ENCODE measurements around the gene INPP4B. TPM values are rescaled to one million over a fixed set of nuclear protein-coding genes. Genes with fewer than 3 reads are reported as not detected.

The INPP4B gene
- total RNA-seq, 3 donors from 2014 or later: 15.8 to 113 (median 93.4) TPM

- no peak for DNase-seq (ENCODE audit: low spot score in 2 of 2)
Measured at GRCh38 chr4:142168181-142168580, 677.9 kb downstream of the INPP4B start.

GRCh38 chr4:142164767-142165500, 681.2 kb downstream of the INPP4B start:
- TF ChIP-seq, protein P1, sequence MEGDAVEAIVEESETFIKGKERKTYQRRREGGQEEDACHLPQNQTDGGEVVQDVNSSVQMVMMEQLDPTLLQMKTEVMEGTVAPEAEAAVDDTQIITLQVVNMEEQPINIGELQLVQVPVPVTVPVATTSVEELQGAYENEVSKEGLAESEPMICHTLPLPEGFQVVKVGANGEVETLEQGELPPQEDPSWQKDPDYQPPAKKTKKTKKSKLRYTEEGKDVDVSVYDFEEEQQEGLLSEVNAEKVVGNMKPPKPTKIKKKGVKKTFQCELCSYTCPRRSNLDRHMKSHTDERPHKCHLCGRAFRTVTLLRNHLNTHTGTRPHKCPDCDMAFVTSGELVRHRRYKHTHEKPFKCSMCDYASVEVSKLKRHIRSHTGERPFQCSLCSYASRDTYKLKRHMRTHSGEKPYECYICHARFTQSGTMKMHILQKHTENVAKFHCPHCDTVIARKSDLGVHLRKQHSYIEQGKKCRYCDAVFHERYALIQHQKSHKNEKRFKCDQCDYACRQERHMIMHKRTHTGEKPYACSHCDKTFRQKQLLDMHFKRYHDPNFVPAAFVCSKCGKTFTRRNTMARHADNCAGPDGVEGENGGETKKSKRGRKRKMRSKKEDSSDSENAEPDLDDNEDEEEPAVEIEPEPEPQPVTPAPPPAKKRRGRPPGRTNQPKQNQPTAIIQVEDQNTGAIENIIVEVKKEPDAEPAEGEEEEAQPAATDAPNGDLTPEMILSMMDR (IDR thresholded peaks at IDR 0.05): no peak
- TF ChIP-seq POLR2A (IDR thresholded peaks at IDR 0.05): no peak
- no peak for TF ChIP-seq POLR2AphosphoS5 (IDR thresholded peaks at IDR 0.05)
- H3K27me3 ChIP-seq: no peaks in the 10 kb centered on the region
- H3K4me3 ChIP-seq: no peak overlapping the region
- H3K36me3 ChIP-seq: no peaks in the 10 kb centered on the region
- no peak for DNase-seq (ENCODE audit: low spot score in 2 of 2)
- H3K4me1 ChIP-seq: no peaks in the 10 kb centered on the region
- intact Hi-C loops (cut with DNase I; ENCODE audit: low total_unique reads): no loop called here
- no peak overlapping the region for H3K27ac ChIP-seq
- H3K9me3 ChIP-seq: no peaks in the 10 kb centered on the region

More at GRCh38 chr4:142168181-142168580, 677.9 kb downstream of the INPP4B start:
- Histone ChIP-seq H3K4me3 (no peak overlapping the region), H3K4me1 (no peaks in the 10 kb centered on the region), H3K9me3 (no peaks in the 10 kb centered on the region), H3K36me3 (no peaks in the 10 kb centered on the region), H3K27ac (no peak overlapping the region), H3K27me3 (no peaks in the 10 kb centered on the region)
- intact Hi-C loops (cut with DNase I; ENCODE audit: low total_unique reads): no loop called here
- TF ChIP-seq POLR2A (IDR thresholded peaks at IDR 0.05): no peak
- no peak for TF ChIP-seq POLR2AphosphoS5 (IDR thresholded peaks at IDR 0.05)
- TF ChIP-seq, protein P1 (IDR thresholded peaks at IDR 0.05): no peak

DNA sequence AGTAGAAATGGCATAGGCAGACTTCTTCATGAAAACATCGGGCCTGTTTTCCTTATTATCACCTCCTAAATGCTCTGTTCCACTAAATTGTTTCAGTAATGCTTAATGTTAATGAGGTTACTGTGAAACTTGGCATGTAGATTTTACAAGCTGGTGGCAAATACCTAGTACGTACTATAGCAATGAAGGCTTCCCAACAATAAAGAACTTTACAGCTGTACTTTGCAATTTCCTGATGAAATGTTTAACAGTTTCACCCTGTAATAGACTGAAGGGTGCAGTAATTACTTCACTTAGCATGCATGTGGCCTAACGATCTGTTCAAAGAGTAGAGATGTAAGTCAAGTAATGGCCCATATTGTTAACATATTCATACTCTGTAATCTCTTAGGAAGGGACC, 685.0 kb downstream of the INPP4B start:
- Histone ChIP-seq H3K4me3 (no peak overlapping the region), H3K9me3 (no peaks in the 10 kb centered on the region), H3K27me3 (no peaks in the 10 kb centered on the region), H3K4me1 (no peaks in the 10 kb centered on the region), H3K27ac (no peak overlapping the region), H3K36me3 (no peaks in the 10 kb centered on the region)
- TF ChIP-seq POLR2A (IDR thresholded peaks at IDR 0.05): no peak
- TF ChIP-seq, protein P1 (IDR thresholded peaks at IDR 0.05): no peak
- TF ChIP-seq POLR2AphosphoS5 (IDR thresholded peaks at IDR 0.05): no peak
- intact Hi-C loops (cut with DNase I; ENCODE audit: low total_unique reads): no loop called here
- DNase-seq (ENCODE audit: low spot score in 2 of 2): no peak

GRCh38 chr4:142160509-142160908, 685.6 kb downstream of the INPP4B start:
- no peak overlapping the region for H3K4me3 ChIP-seq
- no peaks in the 10 kb centered on the region for H3K36me3 ChIP-seq
- H3K27me3 ChIP-seq: no peaks in the 10 kb centered on the region
- no peaks in the 10 kb centered on the region for H3K4me1 ChIP-seq
- intact Hi-C loops (cut with DNase I; ENCODE audit: low total_unique reads): no loop called here
- no peaks in the 10 kb centered on the region for H3K9me3 ChIP-seq
- DNase-seq (ENCODE audit: low spot score in 2 of 2): no peak
- TF ChIP-seq, protein P1 (IDR thresholded peaks at IDR 0.05): no peak
- TF ChIP-seq POLR2AphosphoS5 (IDR thresholded peaks at IDR 0.05): no peak
- H3K27ac ChIP-seq: no peak overlapping the region

DNA sequence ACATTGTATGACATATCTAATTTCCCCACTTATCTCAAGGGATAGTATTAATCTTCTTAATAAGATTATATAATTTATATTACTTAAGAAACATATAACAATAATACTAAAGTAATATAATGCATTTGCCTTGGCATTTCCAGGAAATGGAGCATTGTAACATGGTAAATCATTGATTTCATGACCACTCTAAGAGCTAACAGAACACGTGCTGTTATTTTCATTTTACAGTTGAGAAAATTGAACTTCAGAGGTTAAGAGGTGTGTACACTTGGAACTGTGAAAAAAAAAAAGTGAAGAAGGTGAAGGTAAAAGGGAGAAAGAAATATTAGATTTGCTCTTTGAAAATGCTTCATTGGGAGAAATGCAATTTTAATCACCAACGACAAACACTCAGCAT, 687.1 kb downstream of the INPP4B start:
- Histone ChIP-seq H3K4me1 (no peaks in the 10 kb centered on the region), H3K9me3 (no peaks in the 10 kb centered on the region), H3K36me3 (no peaks in the 10 kb centered on the region), H3K4me3 (no peak overlapping the region), H3K27ac (no peak overlapping the region), H3K27me3 (no peaks in the 10 kb centered on the region)
- DNase-seq (ENCODE audit: low spot score in 2 of 2): no peak
- intact Hi-C loops (cut with DNase I; ENCODE audit: low total_unique reads): no loop called here
- TF ChIP-seq, protein P1 (IDR thresholded peaks at IDR 0.05): no peak
- TF ChIP-seq POLR2A (IDR thresholded peaks at IDR 0.05) (no peak), POLR2AphosphoS5 (IDR thresholded peaks at IDR 0.05) (no peak)

All from breast epithelium (tissue), 4 donors.